GM19452 (cell line): Measurements from ENCODE around the gene CYP17A1.
A peak's percentile ranks its signal among the peaks of the same experiment; 100 is the strongest.

Experiments used
- ATAC-seq: cut with Tn5 transposase; IDR thresholded peaks from one replicate; pipeline ENCODE4 v1.9.1; 2021; ENCODE audit not compliant: unreplicated experiment

Gene CYP17A1

GRCh38 chr10:102804382-102805055 lies 32.7 kb downstream of the CYP17A1 start:
- ATAC-seq: no peak

GRCh38 chr10:102802920-102803534 lies 34.2 kb downstream of the CYP17A1 start:
- ATAC-seq: no peak

GRCh38 chr10:102801978-102802377 lies 35.2 kb downstream of the CYP17A1 start:
- ATAC-seq: no peak

- ATAC-seq: no peak
These were observed 35.7 kb downstream of the CYP17A1 start for GRCh38 chr10:102801496-102801895.

DNA sequence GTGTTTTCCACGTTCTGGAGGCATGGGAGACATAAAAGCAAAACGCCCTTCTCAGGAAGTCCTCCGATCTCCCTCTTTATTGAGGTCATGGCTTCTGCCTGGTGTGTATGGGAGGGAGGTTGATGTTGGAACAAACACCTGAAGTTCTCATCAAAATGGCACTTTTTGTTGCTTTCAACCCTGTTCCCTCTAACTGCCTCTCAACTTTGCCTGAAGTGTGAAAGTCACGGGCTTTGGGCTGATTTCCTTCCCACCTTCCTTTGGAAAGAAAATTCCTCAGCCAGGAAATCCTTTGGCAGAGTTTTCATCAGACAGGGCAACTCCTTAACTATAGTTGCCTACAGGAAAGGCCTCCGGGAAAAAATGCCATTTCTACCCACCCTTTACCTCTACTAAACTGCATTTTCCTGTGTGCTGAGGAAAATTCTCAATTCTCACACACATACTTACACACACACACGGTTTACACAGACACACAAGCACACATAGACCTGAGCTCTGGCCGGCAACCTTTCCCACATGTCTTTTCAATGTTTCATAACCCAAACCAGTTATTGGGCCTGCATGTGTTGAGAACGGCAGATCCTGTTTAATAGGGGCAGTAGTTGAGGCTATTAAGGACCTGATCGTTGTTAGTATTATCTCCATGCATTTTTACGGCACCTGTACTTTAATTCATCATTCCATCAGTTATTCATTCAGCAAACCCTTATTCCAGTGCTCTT lies 36.4 kb downstream of the CYP17A1 start:
- no peak for ATAC-seq

DNA sequence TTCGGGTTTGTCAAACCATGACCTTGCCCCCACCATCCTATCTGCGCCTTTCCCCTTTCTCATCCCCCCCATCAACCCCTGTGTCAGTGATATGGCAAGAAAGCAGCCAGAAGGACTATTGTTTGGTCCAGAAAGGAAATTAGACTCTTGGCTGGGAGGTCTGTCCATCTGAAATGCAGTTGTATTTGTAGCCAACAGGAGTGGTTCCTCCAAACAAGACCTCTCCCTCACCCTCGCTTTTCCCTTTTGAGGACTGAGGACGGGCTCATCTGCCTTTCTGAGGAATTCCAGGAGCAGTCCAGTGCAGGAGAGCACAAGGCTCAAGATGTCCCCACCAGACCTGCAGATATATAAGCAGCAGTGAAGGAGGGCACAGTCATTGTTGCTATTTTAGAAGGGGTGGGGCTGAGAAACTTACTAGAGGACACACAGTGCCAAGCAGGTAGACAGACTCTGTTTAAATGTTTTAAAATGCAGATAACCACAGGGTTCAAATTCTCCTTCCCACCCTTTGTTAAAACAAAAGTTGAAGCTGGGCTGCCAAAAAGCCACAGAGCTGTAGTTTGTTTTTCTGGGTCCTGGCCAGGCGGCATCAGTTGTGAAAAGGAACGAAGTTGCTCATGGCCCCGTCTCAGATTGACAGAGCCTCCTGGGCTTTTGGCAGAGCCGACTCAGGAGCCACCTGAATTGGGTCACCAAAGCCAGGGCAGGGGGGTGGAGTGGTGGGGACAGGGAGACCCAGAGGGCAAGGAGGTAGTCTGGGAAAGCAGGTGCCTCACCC lies 37.3 kb downstream of the CYP17A1 start:
- ATAC-seq: no peak

- peak; percentile 98 for ATAC-seq
These were observed 40.6 kb downstream of the CYP17A1 start for GRCh38 chr10:102796407-102797176.

DNA sequence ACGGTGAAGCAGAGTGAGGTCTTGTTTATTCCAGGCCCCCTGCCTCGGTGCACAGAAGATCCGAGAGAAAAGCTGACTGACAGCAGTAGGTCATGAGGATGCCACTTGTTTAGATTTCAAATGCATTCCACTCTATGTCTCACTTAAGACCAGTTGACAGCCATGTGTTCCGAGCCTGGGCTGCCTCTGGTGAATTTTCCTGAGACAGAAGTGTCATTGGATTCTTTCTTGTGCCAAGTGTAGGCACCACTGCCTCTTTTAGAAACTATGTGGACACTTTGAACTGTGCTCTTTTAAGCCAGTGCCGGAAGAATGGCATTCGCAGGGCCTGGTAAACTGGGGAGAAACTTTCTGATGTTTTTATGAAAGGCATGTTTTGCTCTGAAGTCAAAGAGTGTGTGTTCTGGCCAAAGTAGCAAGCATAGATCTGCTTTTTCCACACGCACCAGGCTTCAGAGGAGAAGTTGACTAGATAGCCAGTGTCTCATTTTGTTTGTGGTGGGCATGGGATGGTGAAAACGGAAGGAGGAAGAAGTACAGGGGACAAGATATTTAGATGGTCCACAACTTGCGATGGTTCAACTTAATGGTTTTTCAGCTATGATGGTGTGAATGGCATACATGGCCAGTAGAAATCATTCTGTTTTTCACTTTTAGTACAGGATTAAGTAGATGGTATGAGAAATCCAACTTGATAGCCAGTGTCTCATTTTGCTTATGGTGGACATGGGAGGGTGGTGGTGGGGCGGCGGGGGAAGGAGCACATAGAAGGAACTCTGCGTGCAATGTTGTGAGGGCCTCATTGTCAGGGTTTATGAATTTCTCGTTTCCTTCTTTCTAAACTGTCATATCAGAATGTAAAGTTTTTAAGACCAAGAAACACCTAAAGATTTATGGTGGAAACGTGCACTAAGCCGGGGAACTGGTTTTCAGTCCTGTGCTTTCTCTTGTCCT lies 41.5 kb downstream of the CYP17A1 start:
- peak; percentile 37 for ATAC-seq

GRCh38 chr10:102791754-102792395 lies 45.3 kb downstream of the CYP17A1 start:
- ATAC-seq: no peak

DNA sequence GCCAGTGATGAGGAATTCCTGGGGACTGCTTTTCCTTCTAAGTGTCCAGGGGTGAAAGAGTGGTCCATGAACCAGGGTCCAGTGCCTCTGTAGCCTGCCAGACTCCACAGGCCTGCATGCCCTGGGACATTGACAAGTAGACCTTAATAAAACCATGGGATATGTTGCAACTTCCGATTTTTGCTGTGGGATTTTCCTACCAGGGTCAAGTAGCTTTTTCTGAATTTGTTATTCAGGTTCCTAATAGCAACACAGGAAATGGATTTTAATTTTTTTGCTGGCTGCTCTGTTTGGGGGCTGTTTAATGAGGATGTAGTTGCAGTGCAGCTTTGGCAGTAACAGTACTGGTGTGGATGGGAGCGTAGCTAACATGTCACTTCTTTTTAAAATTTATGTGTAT lies 51.4 kb downstream of the CYP17A1 start:
- ATAC-seq: no peak

- ATAC-seq: no peak
These were observed 53.6 kb downstream of the CYP17A1 start for GRCh38 chr10:102783568-102783967.

DNA sequence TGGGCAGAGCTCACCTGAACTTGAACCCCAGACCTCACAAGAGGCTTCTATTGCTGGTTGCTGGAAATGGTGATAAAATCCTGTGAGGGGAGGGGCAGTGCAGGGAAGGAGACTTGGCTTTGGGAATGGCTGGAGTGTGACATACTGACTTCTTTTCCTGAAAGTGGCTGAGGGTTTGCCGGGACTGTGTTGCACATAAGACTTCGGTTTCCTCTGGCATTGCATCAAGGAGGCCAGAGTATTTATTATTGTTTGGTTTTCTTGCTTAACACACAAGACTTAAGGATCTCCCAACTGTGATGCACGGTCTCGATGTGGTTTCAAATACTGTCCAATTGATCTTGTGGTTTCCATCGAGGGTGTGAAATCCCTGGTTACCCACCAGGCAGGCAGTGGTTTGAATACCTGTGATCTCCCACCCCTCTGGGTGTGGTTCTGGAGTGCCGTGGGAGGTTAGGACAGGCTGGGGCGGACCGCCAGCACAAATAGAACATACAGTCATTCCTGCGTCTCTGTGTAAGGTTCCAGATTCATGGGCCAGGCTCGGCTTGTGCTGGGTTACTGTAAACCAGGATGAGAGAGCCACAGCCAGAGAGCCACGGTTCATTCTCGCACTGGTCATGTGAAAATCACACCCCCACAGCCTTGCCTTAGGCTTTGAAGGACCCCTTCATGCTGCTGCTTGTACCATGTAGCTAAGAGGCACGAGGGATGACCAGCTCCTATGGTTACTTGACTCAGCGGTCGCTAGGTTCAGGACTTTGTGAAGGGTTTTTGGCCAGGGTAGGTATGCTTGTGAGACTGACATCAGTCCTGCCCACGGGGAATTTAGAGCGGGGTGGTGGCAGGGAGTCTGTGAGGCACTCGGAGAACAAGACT lies 54.3 kb downstream of the CYP17A1 start:
- no peak for ATAC-seq

DNA sequence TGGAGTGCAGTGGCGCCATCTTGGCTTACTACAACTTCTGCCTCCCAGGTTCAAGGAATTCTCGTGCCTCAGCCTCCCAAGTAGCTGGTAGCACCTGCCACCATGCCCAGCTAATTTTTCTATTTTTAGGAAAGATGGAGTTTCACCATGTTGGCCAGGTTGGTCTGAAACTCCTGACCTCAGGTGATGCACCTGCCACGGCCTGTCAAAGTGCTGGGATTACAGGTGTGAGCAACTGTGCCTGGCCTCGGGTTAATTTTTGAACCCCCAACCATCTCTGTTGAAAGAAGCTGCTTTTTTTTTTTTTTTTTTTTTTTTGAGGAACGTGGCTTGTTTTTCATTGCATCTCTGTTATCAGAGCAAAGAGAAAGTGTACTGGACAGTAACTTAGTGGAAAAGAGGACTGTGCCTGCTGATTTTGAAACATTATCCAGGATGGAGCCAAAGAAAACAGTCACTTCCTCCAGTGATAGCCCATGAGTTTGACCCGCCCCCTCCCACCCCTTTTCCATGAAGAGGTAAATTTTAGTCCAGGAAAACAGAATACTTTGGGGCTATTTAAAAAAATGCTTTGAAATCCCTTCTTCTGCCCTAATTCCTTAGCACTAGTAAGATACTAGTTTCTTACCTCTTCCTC lies 55.2 kb downstream of the CYP17A1 start:
- no peak for ATAC-seq

GRCh38 chr10:102781090-102781920 lies 55.9 kb downstream of the CYP17A1 start:
- ATAC-seq: no peak
